Erythroblast (primary cell): ENCODE results near the gene PTPRN2.
"Not testable (repeated sequence)": the region's sequence is repeated elsewhere in the genome, so short reads cannot be mapped to it uniquely, and the experiment has no call there.

Experiments used
- DNase-seq, 2 experiments: peaks; one replicate each; lab custom pipeline; 2025; lab: John Stamatoyannopoulos, UW
- GATA1 ChIP-seq: IDR thresholded peaks from 2 replicates; pipeline ENCODE4 v1.6.1; 2011; ENCODE audit warnings: low read depth, mild to moderate bottlenecking, control low read depth, low read length, moderate library complexity
- POLR2A ChIP-seq: IDR thresholded peaks from 2 replicates; pipeline ENCODE4 v1.6.1; 2011; ENCODE audit warnings: mild to moderate bottlenecking, low read length

PTPRN2 gene

GRCh38 chr7:158533386-158534133 lies 54.1 kb downstream of the PTPRN2 start:
- DNase-seq = no peak
- TF ChIP-seq GATA1 = no peak
- TF ChIP-seq POLR2A = no peak

- TF ChIP-seq GATA1 = no peak
- no peak for TF ChIP-seq POLR2A
- no peak for DNase-seq
Observed at GRCh38 chr7:158532093-158532627, 55.5 kb downstream of the PTPRN2 start.

GRCh38 chr7:158531661-158532060 lies 56.0 kb downstream of the PTPRN2 start:
- DNase-seq = no peak
- TF ChIP-seq GATA1 (no peak), POLR2A (no peak)

- no peak for DNase-seq
- TF ChIP-seq POLR2A (no peak), GATA1 (no peak)
Observed at GRCh38 chr7:158530800-158531609, 56.6 kb downstream of the PTPRN2 start.

- no peak for DNase-seq
- no peak for TF ChIP-seq GATA1
Observed at GRCh38 chr7:158529181-158530096, 58.2 kb downstream of the PTPRN2 start.

GRCh38 chr7:158527915-158528502 lies 59.6 kb downstream of the PTPRN2 start:
- TF ChIP-seq POLR2A (no peak), GATA1 (no peak)
- DNase-seq = no peak

GRCh38 chr7:158527495-158527894 lies 60.1 kb downstream of the PTPRN2 start:
- TF ChIP-seq GATA1 = no peak
- TF ChIP-seq POLR2A = no peak
- no peak for DNase-seq

GRCh38 chr7:158527038-158527437 lies 60.6 kb downstream of the PTPRN2 start:
- no peak for DNase-seq
- no peak for TF ChIP-seq GATA1
- no peak for TF ChIP-seq POLR2A

GRCh38 chr7:158526531-158526930 lies 61.1 kb downstream of the PTPRN2 start:
- DNase-seq = no peak
- no peak for TF ChIP-seq POLR2A

- DNase-seq = no peak
- TF ChIP-seq POLR2A (no peak), GATA1 (no peak)
Observed at GRCh38 chr7:158525648-158526484, 61.8 kb downstream of the PTPRN2 start.

- TF ChIP-seq POLR2A (no peak), GATA1 (no peak)
- no peak for DNase-seq
Observed at GRCh38 chr7:158524749-158525635, 62.6 kb downstream of the PTPRN2 start.

- DNase-seq = not testable (repeated sequence)
Observed at GRCh38 chr7:158524286-158524685, 63.3 kb downstream of the PTPRN2 start.

GRCh38 chr7:158523877-158524276 lies 63.7 kb downstream of the PTPRN2 start:
- not testable (repeated sequence) for DNase-seq

- DNase-seq = not testable (repeated sequence)
Observed at GRCh38 chr7:158523165-158523856, 64.3 kb downstream of the PTPRN2 start.

- not testable (repeated sequence) for DNase-seq
Observed at GRCh38 chr7:158521795-158522194, 65.8 kb downstream of the PTPRN2 start.
